ENCODE results near the gene ZDHHC11. TPM values are rescaled to one million over a fixed set of nuclear protein-coding genes. Genes with fewer than 3 reads are reported as not detected.

The ZDHHC11 gene
- total RNA-seq, 4 donors from 2014 or later, result 1.1 to 7.0 (median 3.3) TPM

DNA sequence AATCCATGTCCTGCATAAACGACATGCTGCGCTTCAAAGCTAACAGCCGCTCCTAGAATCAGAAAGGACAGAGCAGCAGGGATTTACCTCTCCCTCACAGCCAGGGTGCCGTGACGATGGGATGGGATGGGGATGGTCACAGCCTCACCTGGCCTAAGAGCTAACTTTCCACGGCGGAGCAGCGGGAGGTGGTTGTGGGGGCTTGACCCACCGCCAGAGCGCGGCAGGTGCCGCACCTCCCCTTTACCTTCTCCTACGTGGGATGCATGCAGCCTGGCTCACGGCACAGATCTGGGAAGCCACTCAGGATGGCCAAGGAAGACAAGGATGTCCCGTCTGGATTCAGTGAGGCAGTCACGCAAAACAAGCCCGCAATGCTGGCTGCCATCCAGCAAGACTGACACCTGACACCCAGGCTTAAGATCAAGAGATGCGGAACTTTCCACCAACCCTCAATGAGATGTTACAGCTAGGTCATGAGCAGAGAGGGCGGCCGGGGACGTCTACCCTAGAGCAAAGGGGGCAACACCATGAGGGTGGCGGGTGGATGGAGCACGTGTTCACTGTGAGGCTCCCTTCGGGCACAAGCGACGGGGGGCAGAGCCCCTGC lies 36.0 kb upstream of the ZDHHC11 start:
- Histone ChIP-seq H3K4me3 (no peak overlapping the region), H3K36me3 (peaks cover 16 to 97% (median 51%) of the 10 kb centered on the region in 3 donors), H3K9me3 (no peaks in the 10 kb centered on the region), H3K27ac (no peak overlapping the region), H3K27me3 (no peaks in the 10 kb centered on the region), H3K4me1 (peaks cover 6 to 16% (median 11%) of the 10 kb centered on the region in 3 donors)
- no peak for DNase-seq
- intact Hi-C loops (cut with DNase I), result no loop called here
- no peak for TF ChIP-seq CTCF (IDR thresholded peaks at IDR 0.05)
- no peak for TF ChIP-seq POLR2A (IDR thresholded peaks at IDR 0.05)
- WGBS, 2 donors, result 85 to 92% methylated on average over 9 to 20 of the region's 26 CpGs

- Histone ChIP-seq H3K9me3 (no peaks in the 10 kb centered on the region), H3K4me1 (peaks cover 0 to 8% (median 3%) of the 10 kb centered on the region in 3 donors), H3K4me3 (no peak overlapping the region), H3K27me3 (no peaks in the 10 kb centered on the region), H3K27ac (no peak overlapping the region), H3K36me3 (peaks cover 23 to 100% (median 55%) of the 10 kb centered on the region in 3 donors)
- TF ChIP-seq POLR2A (IDR thresholded peaks at IDR 0.05) (no peak), CTCF (IDR thresholded peaks at IDR 0.05) (no peak)
- intact Hi-C loops (cut with DNase I), result no loop called here
- no peak for DNase-seq
- 92 to 94% methylated on average over 2 to 7 of the region's 13 CpGs for WGBS, 2 donors
Observed at GRCh38 chr5:886036-886435, 35.2 kb upstream of the ZDHHC11 start.

GRCh38 chr5:885529-885928 lies 34.7 kb upstream of the ZDHHC11 start:
- H3K4me1 ChIP-seq, result peaks cover 0 to 3% (median 0%) of the 10 kb centered on the region in 3 donors
- peaks cover 26 to 100% (median 55%) of the 10 kb centered on the region in 3 donors for H3K36me3 ChIP-seq
- H3K9me3 ChIP-seq, result no peaks in the 10 kb centered on the region
- no peak overlapping the region for H3K4me3 ChIP-seq
- 90 to 100% methylated on average over 2 to 4 of the region's 13 CpGs for WGBS, 2 donors
- intact Hi-C loops (cut with DNase I), result no loop called here
- no peak for DNase-seq
- no peak overlapping the region for H3K27ac ChIP-seq
- no peak for TF ChIP-seq POLR2A (IDR thresholded peaks at IDR 0.05)
- no peak for TF ChIP-seq CTCF (IDR thresholded peaks at IDR 0.05)
- no peaks in the 10 kb centered on the region for H3K27me3 ChIP-seq

DNA sequence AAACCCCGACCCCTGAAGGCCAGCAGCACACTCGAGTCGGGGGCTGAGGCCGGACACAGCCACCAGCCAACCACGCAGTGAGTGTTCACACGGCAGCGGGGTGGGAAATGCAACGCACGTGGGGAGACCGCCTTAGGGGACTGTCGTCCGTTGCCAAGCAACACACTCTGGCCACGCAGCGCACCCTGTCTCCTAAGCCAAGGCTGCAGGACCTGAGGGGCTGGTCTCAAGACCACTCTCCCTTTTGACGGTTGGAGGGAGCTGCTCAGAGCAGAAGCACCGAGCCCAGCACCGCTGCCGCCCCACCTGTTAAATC lies 34.3 kb upstream of the ZDHHC11 start:
- peaks cover 26 to 98% (median 55%) of the 10 kb centered on the region in 3 donors for H3K36me3 ChIP-seq
- DNase-seq, result no peak
- no peaks in the 10 kb centered on the region for H3K9me3 ChIP-seq
- H3K4me1 ChIP-seq, result no peaks in the 10 kb centered on the region
- no peak overlapping the region for H3K27ac ChIP-seq
- no peak overlapping the region for H3K4me3 ChIP-seq
- intact Hi-C loops (cut with DNase I), result no loop called here
- TF ChIP-seq POLR2A (IDR thresholded peaks at IDR 0.05) (no peak), CTCF (IDR thresholded peaks at IDR 0.05) (no peak)
- WGBS, 2 donors, result 100% methylated on average over 1 of the region's 18 CpGs; no CpG with 5 or more reads in 1 of the 2 donors
- no peaks in the 10 kb centered on the region for H3K27me3 ChIP-seq

GRCh38 chr5:884345-885126 lies 33.8 kb upstream of the ZDHHC11 start:
- intact Hi-C loops (cut with DNase I), result no loop called here
- H3K4me1 ChIP-seq, result no peaks in the 10 kb centered on the region
- no peak for TF ChIP-seq POLR2A (IDR thresholded peaks at IDR 0.05)
- TF ChIP-seq CTCF (IDR thresholded peaks at IDR 0.05), result no peak
- no peak for DNase-seq
- 60 to 72% methylated on average over 3 to 6 of the region's 16 CpGs for WGBS, 2 donors
- peaks cover 26 to 93% (median 55%) of the 10 kb centered on the region in 3 donors for H3K36me3 ChIP-seq
- no peak overlapping the region for H3K27ac ChIP-seq
- H3K27me3 ChIP-seq, result no peaks in the 10 kb centered on the region
- no peaks in the 10 kb centered on the region for H3K9me3 ChIP-seq
- no peak overlapping the region for H3K4me3 ChIP-seq

Data from esophagus squamous epithelium (tissue), 5 donors.